ENCODE measurements around the gene MUL1. TPM values are rescaled to one million over a fixed set of nuclear protein-coding genes. Genes with fewer than 3 reads are reported as not detected.

Gene MUL1, protein sequence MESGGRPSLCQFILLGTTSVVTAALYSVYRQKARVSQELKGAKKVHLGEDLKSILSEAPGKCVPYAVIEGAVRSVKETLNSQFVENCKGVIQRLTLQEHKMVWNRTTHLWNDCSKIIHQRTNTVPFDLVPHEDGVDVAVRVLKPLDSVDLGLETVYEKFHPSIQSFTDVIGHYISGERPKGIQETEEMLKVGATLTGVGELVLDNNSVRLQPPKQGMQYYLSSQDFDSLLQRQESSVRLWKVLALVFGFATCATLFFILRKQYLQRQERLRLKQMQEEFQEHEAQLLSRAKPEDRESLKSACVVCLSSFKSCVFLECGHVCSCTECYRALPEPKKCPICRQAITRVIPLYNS
- 22.8 and 26.4 TPM in 2 replicates for polyA plus RNA-seq (2012; rRNA removed)
- 13.8 and 20.8 TPM in 2 replicates for polyA plus RNA-seq (2012; cell fraction: cytosol; rRNA removed)
- 12.8 and 16.0 TPM in 2 replicates for polyA plus RNA-seq (2012; cell fraction: nucleus; rRNA removed)

- Histone ChIP-seq H3K4me3 (ENCODE audit: low read depth in 2 of 2, low read length in 1 of 2) (peak within 1 kb of the TSS; percentile 92 to 97), H3F3A (replicated peaks; ENCODE audit: insufficient read depth) (no peaks in the 10 kb centered on the region), H3K36me3 (replicated peaks in 1 of 2; ENCODE audit: control insufficient read depth in 1 of 2, insufficient read depth in 2 of 2, low read length in 1 of 2) (peaks cover 15 to 16% of the 10 kb centered on the region in 2 experiments), H3K27me3 (ENCODE audit: insufficient read depth) (no peaks in the 10 kb centered on the region; the same call in 1 of the 2 replicates), H3K9ac (peak within 1 kb of the TSS; percentile 72), H3K79me2 (ENCODE audit: insufficient read depth) (peaks cover 51% of the 10 kb centered on the region), H3K27ac (ENCODE audit: low read depth in 2 of 2, low read length in 1 of 2) (peak within 1 kb of the TSS; percentile 67 to 70), H3K4me2 (peak within 1 kb of the TSS; percentile 96), H3K4me1 (ENCODE audit: control insufficient read depth in 1 of 2, insufficient read depth in 2 of 2, low read depth in 1 of 2, low read length in 1 of 2) (peaks cover 0 to 7% of the 10 kb centered on the region in 2 experiments; a peak in 1 of 4 replicates), H3K9me3 (no peaks in the 10 kb centered on the region), H2AFZ (ENCODE audit: low read depth) (peak within 1 kb of the TSS; percentile 100), H4K20me1 (ENCODE audit: insufficient read depth) (peaks cover 21% of the 10 kb centered on the region), H3K9me2 (no peaks in the 10 kb centered on the region)
- peak; percentile 96 for DNase-seq
- no peak for TF ChIP-seq RCOR1 (IDR thresholded peaks at IDR 0.05; ENCODE audit: low read length)
- TF ChIP-seq SIN3A (IDR thresholded peaks at IDR 0.05; ENCODE audit: borderline replicate concordance, low read depth, low read length): no peak; the same call in 1 of the 2 replicates
- peak; percentile 15; the same call in 1 of the 2 replicates for TF ChIP-seq FOSL2 (IDR thresholded peaks at IDR 0.05; ENCODE audit: borderline replicate concordance, low read depth)
- TF ChIP-seq FOXJ3 (CRISPR knock-in tag; IDR thresholded peaks at IDR 0.05): no peak
- peak; percentile 69 for TF ChIP-seq TAF1 (IDR thresholded peaks at IDR 0.05; ENCODE audit: borderline replicate concordance, low read depth, low read length)
- TF ChIP-seq GATA2 (CRISPR knock-in tag; IDR thresholded peaks at IDR 0.05): peak; percentile 12; the same call in 1 of the 2 replicates
- TF ChIP-seq POLR2AphosphoS5 (IDR thresholded peaks at IDR 0.05; ENCODE audit: low read depth, low read length): peak; percentile 75; the same call in 1 of the 2 replicates
- peak; percentile 84 for TF ChIP-seq CHD2 (IDR thresholded peaks at IDR 0.05; ENCODE audit: low read length, partially characterized antibody)
- peak; percentile 9; the same call in 1 of the 2 replicates for TF ChIP-seq TCF12 (IDR thresholded peaks at IDR 0.05)
- no peak for TF ChIP-seq FOXM1 (IDR thresholded peaks at IDR 0.05; ENCODE audit: low read depth)
- TF ChIP-seq EZH2phosphoT487 (IDR thresholded peaks at IDR 0.05; ENCODE audit: borderline replicate concordance, low read depth): no peak
- TF ChIP-seq MAX (IDR thresholded peaks at IDR 0.05; ENCODE audit: low read depth): peak; percentile 81
- no peak for TF ChIP-seq PBX3 (IDR thresholded peaks at IDR 0.05)
- no peak for TF ChIP-seq MEF2A (IDR thresholded peaks at IDR 0.05; ENCODE audit: borderline replicate concordance, low read depth)
- TF ChIP-seq RXRA (IDR thresholded peaks at IDR 0.05; ENCODE audit: borderline replicate concordance, low read depth): no peak
- TF ChIP-seq GABPA (IDR thresholded peaks at IDR 0.05; ENCODE audit: low read depth): peak; percentile 100
- peak; percentile 57; the same call in 1 of the 2 replicates for TF ChIP-seq MXI1 (IDR thresholded peaks at IDR 0.05; ENCODE audit: low read depth, low read length)
- TF ChIP-seq USF1 (IDR thresholded peaks at IDR 0.05; ENCODE audit: borderline replicate concordance, low read depth): 0 out of 2 replicates have a peak, but pooled peaks have one; percentile 19
- TF ChIP-seq, protein P1, sequence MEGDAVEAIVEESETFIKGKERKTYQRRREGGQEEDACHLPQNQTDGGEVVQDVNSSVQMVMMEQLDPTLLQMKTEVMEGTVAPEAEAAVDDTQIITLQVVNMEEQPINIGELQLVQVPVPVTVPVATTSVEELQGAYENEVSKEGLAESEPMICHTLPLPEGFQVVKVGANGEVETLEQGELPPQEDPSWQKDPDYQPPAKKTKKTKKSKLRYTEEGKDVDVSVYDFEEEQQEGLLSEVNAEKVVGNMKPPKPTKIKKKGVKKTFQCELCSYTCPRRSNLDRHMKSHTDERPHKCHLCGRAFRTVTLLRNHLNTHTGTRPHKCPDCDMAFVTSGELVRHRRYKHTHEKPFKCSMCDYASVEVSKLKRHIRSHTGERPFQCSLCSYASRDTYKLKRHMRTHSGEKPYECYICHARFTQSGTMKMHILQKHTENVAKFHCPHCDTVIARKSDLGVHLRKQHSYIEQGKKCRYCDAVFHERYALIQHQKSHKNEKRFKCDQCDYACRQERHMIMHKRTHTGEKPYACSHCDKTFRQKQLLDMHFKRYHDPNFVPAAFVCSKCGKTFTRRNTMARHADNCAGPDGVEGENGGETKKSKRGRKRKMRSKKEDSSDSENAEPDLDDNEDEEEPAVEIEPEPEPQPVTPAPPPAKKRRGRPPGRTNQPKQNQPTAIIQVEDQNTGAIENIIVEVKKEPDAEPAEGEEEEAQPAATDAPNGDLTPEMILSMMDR (IDR thresholded peaks at IDR 0.05): no peak
- TF ChIP-seq RAD21 (IDR thresholded peaks at IDR 0.05; ENCODE audit: low read length): no peak
- TF ChIP-seq TEAD4 (IDR thresholded peaks at IDR 0.05; ENCODE audit: borderline replicate concordance, insufficient read depth): no peak
- no peak for TF ChIP-seq SMC3 (IDR thresholded peaks at IDR 0.05; ENCODE audit: low read depth, low read length)
- TF ChIP-seq IRF3 (IDR thresholded peaks at IDR 0.05; ENCODE audit: low read depth, low read length): no peak
- 0 out of 2 replicates have a peak, but pooled peaks have one; percentile 17 for TF ChIP-seq YY1 (IDR thresholded peaks at IDR 0.05; ENCODE audit: low read depth)
- TF ChIP-seq ELF1 (IDR thresholded peaks at IDR 0.05): peak; percentile 95
- ChIA-PET CTCF (interaction anchor here (0.8 to 3.3 kb wide), 5 partner anchors 13 to 626 kb away, joined by 3 to 16 read pairs (median 3); partner anchors contain the start of gene OTUD3), POLR2A (interaction anchor here (0.6 to 1.7 kb wide), 7 partner anchors 9 to 154 kb away, joined by 3 to 7 read pairs (median 3); partner anchors contain the start of genes CAMK2N1 and DDOST)
- WGBS (ENCODE audit: low lambda C conversion rate): 1% methylated on average over 28 of the region's 58 CpGs
Observed at GRCh38 chr1:20507564-20508410, at the start of gene MUL1. Gene MUL1 (minus strand): TSS chr1:20508151. CDS start chr1:20508024, 127 bp downstream.

Data from SK-N-SH (cell line).